HepG2 (cell line): ENCODE data around the gene SLC9A8. TPM values are rescaled to one million over a fixed set of nuclear protein-coding genes. Genes with fewer than 3 reads are reported as not detected.

Experiments used
- ATF7-NPFF ChIP-seq: sonication (generic); formaldehyde crosslinking; IDR thresholded peaks from 2 replicates; pipeline ENCODE4 v1.8.1; 2023; ENCODE audit warnings: mild to moderate bottlenecking, low read depth, missing genetic modification reagents, moderate library complexity
- CBX5 ChIP-seq: sonication (generic); formaldehyde crosslinking; IDR thresholded peaks from 2 replicates; pipeline ENCODE4 v1.4.0; 2020; ENCODE audit warnings: missing genetic modification reagents, borderline replicate concordance
- CERS6 ChIP-seq: sonication (generic); formaldehyde crosslinking; IDR thresholded peaks from 2 replicates; pipeline ENCODE4 v1.5.0; 2020; ENCODE audit warnings: missing genetic modification reagents
- GATAD1 ChIP-seq: IDR thresholded peaks from 2 replicates; pipeline ENCODE4 v1.6.1; 2016; ENCODE audit warnings: missing genetic modification reagents, missing compliant biosample characterization
- GFI1 ChIP-seq: sonication (generic); formaldehyde crosslinking; IDR thresholded peaks from 2 replicates; pipeline ENCODE4 v1.5.0; 2020; ENCODE audit warnings: missing genetic modification reagents, mild to moderate bottlenecking, borderline replicate concordance
- MAZ ChIP-seq, 2 experiments: sonication (generic) in 1 of 2; formaldehyde crosslinking in 1 of 2; IDR thresholded peaks; 2 replicates each; pipeline versions ENCODE4 v1.5.0 to v1.6.1; 2012 to 2020; ENCODE audit warnings: low read depth in 2 of 2, mild to moderate bottlenecking in 2 of 2, borderline replicate concordance in 1 of 2, improper control_type of control experiment in 1 of 2, low read length in 1 of 2, missing genetic modification reagents in 1 of 2, moderate library complexity in 1 of 2
- MLLT10 ChIP-seq: sonication (generic); formaldehyde crosslinking; IDR thresholded peaks from 2 replicates; pipeline ENCODE4 v1.4.0; 2020; ENCODE audit warnings: missing genetic modification reagents
- NONO ChIP-seq, 2 experiments: fragments of 450-650 bp in 1 of 2; sonication (generic) in 1 of 2; formaldehyde crosslinking in 1 of 2; IDR thresholded peaks in 1 of 2; conservative IDR thresholded peaks in 1 of 2; 2 replicates each; pipeline versions ENCODE4 v1.6.1 to v1.8.0; 2017 to 2022; ENCODE audit warnings: mild to moderate bottlenecking in 1 of 2, missing genetic modification reagents in 1 of 2, moderate library complexity in 1 of 2
- NR2C2 ChIP-seq: sonication (generic); formaldehyde crosslinking; IDR thresholded peaks from 2 replicates; pipeline ENCODE4 v1.4.0; 2020; ENCODE audit warnings: missing genetic modification reagents, mild to moderate bottlenecking, moderate library complexity, borderline replicate concordance
- NR2F6 ChIP-seq, 2 experiments: IDR thresholded peaks; 2 replicates each; pipeline ENCODE4 v1.6.1; 2016; ENCODE audit warnings: antibody characterized with exemption in 1 of 2, mild to moderate bottlenecking in 1 of 2
- RBM22 ChIP-seq: fragments of 200-400 bp; formaldehyde crosslinking; optimal IDR thresholded peaks from 2 replicates; pipeline ENCODE3; 2017; ENCODE audit warnings: mild to moderate bottlenecking, low read length, moderate library complexity
- SOX5 ChIP-seq: IDR thresholded peaks from 2 replicates; pipeline ENCODE4 v1.6.1; 2016; ENCODE audit warnings: borderline replicate concordance
- SRSF9 ChIP-seq: fragments of 200-400 bp; formaldehyde crosslinking; IDR thresholded peaks from 2 replicates; pipeline ENCODE4 v1.6.1; 2018; ENCODE audit warnings: borderline replicate concordance, mild to moderate bottlenecking, low read depth, low read length; ENCODE audit not compliant: insufficient read depth, poor library complexity, severe bottlenecking
- TERF1 ChIP-seq: sonication (generic); formaldehyde crosslinking; IDR thresholded peaks from 2 replicates; pipeline ENCODE4 v1.8.0; 2022; ENCODE audit warnings: mild to moderate bottlenecking, missing genetic modification reagents, moderate library complexity
- ZBTB10 ChIP-seq: sonication (generic); formaldehyde crosslinking; IDR thresholded peaks from 2 replicates; pipeline ENCODE4 v1.4.0; 2020; ENCODE audit warnings: missing genetic modification reagents, borderline replicate concordance
- ZFP41 ChIP-seq: sonication (generic); formaldehyde crosslinking; IDR thresholded peaks from 2 replicates; pipeline ENCODE4 v1.4.0; 2020; ENCODE audit warnings: mild to moderate bottlenecking, missing genetic modification reagents, borderline replicate concordance
- ZMYM2 ChIP-seq: sonication (generic); formaldehyde crosslinking; IDR thresholded peaks from 2 replicates; pipeline ENCODE4 v1.8.0; 2022; ENCODE audit warnings: mild to moderate bottlenecking, missing genetic modification reagents
- ZNF224 ChIP-seq: sonication (generic); formaldehyde crosslinking; IDR thresholded peaks from 2 replicates; pipeline ENCODE4 v1.5.0; 2020; ENCODE audit warnings: mild to moderate bottlenecking, missing genetic modification reagents
- ZNF337 ChIP-seq: sonication (generic); formaldehyde crosslinking; IDR thresholded peaks from 2 replicates; pipeline ENCODE4 v1.5.1; 2020; ENCODE audit warnings: missing genetic modification reagents, low read depth, mild to moderate bottlenecking, borderline replicate concordance
- ZNF430 ChIP-seq: sonication (generic); formaldehyde crosslinking; IDR thresholded peaks from 2 replicates; pipeline ENCODE4 v1.9.0; 2021; ENCODE audit warnings: mild to moderate bottlenecking, missing genetic modification reagents
- ZNF580 ChIP-seq: IDR thresholded peaks from 2 replicates; pipeline ENCODE4 v1.6.1; 2016; ENCODE audit warnings: low read depth, borderline replicate concordance
- ZNF629 ChIP-seq: sonication (generic); formaldehyde crosslinking; conservative IDR thresholded peaks from 2 replicates; pipeline ENCODE4 v1.5.0; 2020; ENCODE audit warnings: missing genetic modification reagents
- polyA plus RNA-seq, 8 experiments: library from polyadenylated mRNA; depleted of rRNA in 3 of 8; stranded (reverse) in 7 of 8; unstranded in 1 of 8; fragments of >200 nt; fragmentation: Illumina TruSeq in 4 of 8; extraction: Trizol in 4 of 8; gene quantifications; 2 replicates each; pipeline versions ENCODE4 v1.2.1 to v1.2.3, GENCODE V29; 2011 to 2016; ENCODE audit warnings: low read depth in 4 of 8, missing spikeins in 1 of 8, mixed read lengths in 1 of 8; ENCODE audit not compliant: insufficient read depth in 1 of 8
- total RNA-seq, 5 experiments: library from RNA; depleted of rRNA; stranded (reverse); fragments of >200 nt; fragmentation: Illumina TruSeq; extraction: Trizol; gene quantifications; 2 replicates each; pipeline ENCODE4 v1.2.3, GENCODE V29; 2016; ENCODE audit warnings: low read depth in 1 of 5

Gene SLC9A8
- total and polyA plus RNA-seq, 2 of the 13 experiments (the other 11 are each of a cell fraction or from before 2014, with no cell fraction given): 4.1 to 7.4 TPM

GRCh38 chr20:49768204-49769047 is 44.2 kb upstream of the SLC9A8 start (continued):
- peak; percentile 98; the same call in 1 of the 2 replicates for TF ChIP-seq ZNF580 (CRISPR knock-in tag)
- peak; percentile 97 for TF ChIP-seq NR2F6 (IDR thresholded peaks at IDR 0.05)
- peak; percentile 99 for TF ChIP-seq NR2F6 (CRISPR knock-in tag; IDR thresholded peaks at IDR 0.05)
- peak; percentile 73 for TF ChIP-seq ZNF629 (CRISPR knock-in tag)
- TF ChIP-seq CBX5 (CRISPR knock-in tag): peak; percentile 100
- TF ChIP-seq ZMYM2 (CRISPR knock-in tag): peak; percentile 97
- TF ChIP-seq NONO (IDR thresholded peaks at IDR 0.05): no peak
- peak; percentile 98 for TF ChIP-seq NONO (CRISPR knock-in tag; conservative IDR thresholded peaks at IDR 0.05)
- TF ChIP-seq ZFP41 (CRISPR knock-in tag): peak; percentile 74; the same call in 1 of the 2 replicates
- TF ChIP-seq CERS6 (CRISPR knock-in tag): no peak
- no peak for TF ChIP-seq SRSF9
- peak; percentile 96 for TF ChIP-seq GFI1 (CRISPR knock-in tag)
- no peak for TF ChIP-seq TERF1 (CRISPR knock-in tag)
- peak; percentile 83 for TF ChIP-seq GATAD1 (CRISPR knock-in tag)
- TF ChIP-seq ZBTB10 (CRISPR knock-in tag): peak; percentile 79; the same call in 1 of the 2 replicates
- peak; percentile 96; the same call in 1 of the 2 replicates for TF ChIP-seq ZNF224
- TF ChIP-seq ATF7-NPFF (CRISPR knock-in tag): peak; percentile 75
- TF ChIP-seq SOX5: peak; percentile 100
- peak; percentile 99; the same call in 1 of the 2 replicates for TF ChIP-seq ZNF337 (CRISPR knock-in tag)
- peak; percentile 99; the same call in 1 of the 2 replicates for TF ChIP-seq ZNF430 (CRISPR knock-in tag)
- peak; percentile 57; the same call in 1 of the 2 replicates for TF ChIP-seq MAZ (IDR thresholded peaks at IDR 0.05; ENCODE audit: borderline replicate concordance, low read depth, low read length)
- peak; percentile 94 for TF ChIP-seq MAZ (CRISPR knock-in tag; IDR thresholded peaks at IDR 0.05; ENCODE audit: low read depth)
- TF ChIP-seq NR2C2 (CRISPR knock-in tag): peak; percentile 94
- no peak for TF ChIP-seq MLLT10 (CRISPR knock-in tag)
- peak; percentile 44 for TF ChIP-seq RBM22
